Vagina (tissue), 2 donors: ENCODE results near the gene CCZ1B.
"Not testable (repeated sequence)": the region's sequence is repeated elsewhere in the genome, so short reads cannot be mapped to it uniquely, and the experiment has no call there.

Experiments used
- CTCF ChIP-seq, 3 experiments: fragments of 450-650 bp in 2 of 3; fragments of 200-600 bp in 1 of 3; sonication (generic) in 1 of 3; IDR thresholded peaks; one replicate each; pipeline ENCODE4 v1.5.1; 2017 to 2019; ENCODE audit warnings: antibody characterized with exemption in 3 of 3, mild to moderate bottlenecking in 2 of 3, moderate library complexity in 2 of 3
- POLR2A ChIP-seq, 2 donors: fragments of 450-650 bp; IDR thresholded peaks; one replicate each; pipeline ENCODE4 v1.6.1; 2017; ENCODE audit warnings: antibody characterized with exemption in 2 of 2, mild to moderate bottlenecking in 2 of 2, moderate library complexity in 2 of 2
- POLR2AphosphoS5 ChIP-seq, 2 donors: sonication (generic); formaldehyde crosslinking; IDR thresholded peaks; one replicate each; pipeline ENCODE4 v1.9.0; 2017; ENCODE audit warnings: antibody characterized with exemption in 2 of 2, mild to moderate bottlenecking in 2 of 2, low read depth in 1 of 2; ENCODE audit not compliant: insufficient read depth in 1 of 2

- TF ChIP-seq CTCF (IDR thresholded peaks at IDR 0.05); POLR2AphosphoS5 (IDR thresholded peaks at IDR 0.05; ENCODE audit: insufficient read depth in 1 of 2, low read depth in 1 of 2); POLR2A (IDR thresholded peaks at IDR 0.05): not testable (repeated sequence)
Observed at GRCh38 chr7:6826151-6826550, at the start of gene CCZ1B.
